ENCODE data around the gene NAP1L5.

Gene NAP1L5

GRCh38 chr4:88724406-88724805, 26.8 kb upstream of the NAP1L5 start:
- Histone ChIP-seq H3K9ac (ENCODE audit: low read depth in 1 of 2, low read length in 2 of 2) (no peak overlapping the region), H3K27me3 (ENCODE audit: control insufficient read depth in 1 of 2, insufficient read depth in 2 of 2, low read length in 2 of 2) (no peaks in the 10 kb centered on the region), H3K9me3 (ENCODE audit: control insufficient read depth in 1 of 2, low read length in 2 of 2) (no peaks in the 10 kb centered on the region), H3K4me3 (ENCODE audit: low read depth in 1 of 2, low read length in 2 of 2) (no peak overlapping the region), H3K36me3 (ENCODE audit: control insufficient read depth in 1 of 2, insufficient read depth in 2 of 2, low read length in 2 of 2) (peaks cover 44 to 61% of the 10 kb centered on the region in 2 donors), H3K4me1 (ENCODE audit: control insufficient read depth in 1 of 2, insufficient read depth in 2 of 2, low read length in 2 of 2) (no peaks in the 10 kb centered on the region), H3K27ac (ENCODE audit: low read depth, low read length) (no peak overlapping the region)

GRCh38 chr4:88722828-88723227, 25.2 kb upstream of the NAP1L5 start:
- Histone ChIP-seq H3K9ac (ENCODE audit: low read depth in 1 of 2, low read length in 2 of 2) (no peak overlapping the region), H3K27ac (ENCODE audit: low read depth, low read length) (no peak overlapping the region), H3K27me3 (ENCODE audit: control insufficient read depth in 1 of 2, insufficient read depth in 2 of 2, low read length in 2 of 2) (no peaks in the 10 kb centered on the region), H3K4me3 (ENCODE audit: low read depth in 1 of 2, low read length in 2 of 2) (no peak overlapping the region), H3K4me1 (ENCODE audit: control insufficient read depth in 1 of 2, insufficient read depth in 2 of 2, low read length in 2 of 2) (no peaks in the 10 kb centered on the region), H3K36me3 (ENCODE audit: control insufficient read depth in 1 of 2, insufficient read depth in 2 of 2, low read length in 2 of 2) (peaks cover 42 to 54% of the 10 kb centered on the region in 2 donors), H3K9me3 (ENCODE audit: control insufficient read depth in 1 of 2, low read length in 2 of 2) (no peaks in the 10 kb centered on the region)

- Histone ChIP-seq H3K27ac (ENCODE audit: low read depth, low read length) (no peak overlapping the region), H3K4me3 (ENCODE audit: low read depth in 1 of 2, low read length in 2 of 2) (no peak overlapping the region), H3K9ac (ENCODE audit: low read depth in 1 of 2, low read length in 2 of 2) (no peak overlapping the region), H3K4me1 (ENCODE audit: control insufficient read depth in 1 of 2, insufficient read depth in 2 of 2, low read length in 2 of 2) (no peaks in the 10 kb centered on the region), H3K27me3 (ENCODE audit: control insufficient read depth in 1 of 2, insufficient read depth in 2 of 2, low read length in 2 of 2) (no peaks in the 10 kb centered on the region), H3K9me3 (ENCODE audit: control insufficient read depth in 1 of 2, low read length in 2 of 2) (peaks cover 2 to 3% of the 10 kb centered on the region in 2 donors), H3K36me3 (ENCODE audit: control insufficient read depth in 1 of 2, insufficient read depth in 2 of 2, low read length in 2 of 2) (peaks cover 41 to 53% of the 10 kb centered on the region in 2 donors)
These were observed 24.7 kb upstream of the NAP1L5 start for GRCh38 chr4:88722276-88722780.

DNA sequence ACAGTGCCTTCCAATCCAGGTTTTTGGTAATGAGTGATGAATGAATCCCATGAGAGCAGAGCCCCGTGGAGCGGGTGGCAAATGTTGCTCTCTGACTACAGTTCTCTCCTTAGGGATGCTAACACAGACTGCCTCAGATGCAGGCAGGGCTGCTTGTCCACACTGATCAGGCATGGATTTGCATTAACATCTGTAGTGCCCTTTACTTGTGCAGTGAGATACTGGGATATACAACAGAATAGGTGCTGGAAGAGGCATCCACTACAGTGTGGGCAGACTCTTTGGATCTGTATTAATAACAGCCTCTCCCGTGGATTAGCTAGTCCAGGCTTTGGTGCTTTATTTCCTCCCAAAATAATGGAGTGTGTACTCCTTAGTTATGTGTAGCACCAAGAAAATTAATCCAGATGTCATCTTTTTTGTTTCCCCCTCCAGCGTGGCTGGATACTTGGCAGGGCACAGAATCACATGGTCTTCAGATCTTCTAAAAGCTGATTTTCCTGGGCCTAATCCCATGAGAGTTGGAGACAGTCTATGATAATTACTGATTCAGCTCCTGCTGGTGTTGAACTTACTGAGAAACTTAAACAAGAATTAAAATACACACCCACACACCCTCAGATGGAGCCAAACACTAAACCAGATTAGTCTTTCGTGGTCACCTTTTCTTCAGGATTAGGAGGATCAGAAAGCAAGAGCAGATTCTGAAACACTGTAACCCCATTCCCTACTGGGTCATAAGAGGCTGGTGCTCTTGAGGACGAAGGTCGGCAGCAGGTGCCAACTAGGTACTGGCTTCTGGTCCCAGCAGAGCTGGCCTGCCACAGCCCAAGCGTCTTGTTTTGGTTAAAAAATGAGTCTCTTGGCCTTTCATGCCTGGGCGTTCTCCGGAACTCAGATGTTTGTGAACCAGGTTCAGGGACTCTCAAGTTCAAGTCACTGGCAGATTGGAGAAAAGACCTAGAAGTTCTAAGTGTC, 23.1 kb upstream of the NAP1L5 start:
- no peak overlapping the region for H3K27ac ChIP-seq (ENCODE audit: low read depth, low read length)
- H3K4me1 ChIP-seq (ENCODE audit: control insufficient read depth in 1 of 2, insufficient read depth in 2 of 2, low read length in 2 of 2), result no peaks in the 10 kb centered on the region
- H3K36me3 ChIP-seq (ENCODE audit: control insufficient read depth in 1 of 2, insufficient read depth in 2 of 2, low read length in 2 of 2), result peaks cover 37 to 48% of the 10 kb centered on the region in 2 donors

DNA sequence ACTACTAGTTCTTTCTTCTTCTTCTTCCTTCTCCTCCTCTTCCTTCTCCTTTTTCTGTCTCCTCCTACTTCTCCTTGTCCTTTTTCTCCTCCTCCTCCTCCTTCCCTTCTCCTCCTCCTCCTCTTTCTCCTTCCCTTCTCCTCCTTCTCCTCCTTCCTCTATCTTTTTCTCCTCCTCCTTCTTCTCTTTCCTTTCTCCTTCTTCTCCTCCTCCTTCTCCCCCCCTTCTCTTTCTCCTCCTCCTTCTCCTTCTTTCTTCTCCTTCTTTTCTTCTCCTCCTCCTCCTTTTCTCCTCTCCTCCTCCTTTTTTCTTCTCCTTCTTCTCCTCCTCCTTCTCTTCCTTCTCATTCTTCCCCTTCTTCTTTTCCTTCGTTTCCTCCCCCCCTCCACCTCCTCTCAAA, 21.8 kb upstream of the NAP1L5 start:
- H3K9me3 ChIP-seq (ENCODE audit: control insufficient read depth in 1 of 2, low read length in 2 of 2), result peaks cover 6 to 9% of the 10 kb centered on the region in 2 donors
- H3K4me3 ChIP-seq (ENCODE audit: low read depth in 1 of 2, low read length in 2 of 2), result no peak overlapping the region
- no peak overlapping the region for H3K27ac ChIP-seq (ENCODE audit: low read depth, low read length)
- H3K36me3 ChIP-seq (ENCODE audit: control insufficient read depth in 1 of 2, insufficient read depth in 2 of 2, low read length in 2 of 2), result peaks cover 31 to 41% of the 10 kb centered on the region in 2 donors
- H3K9ac ChIP-seq (ENCODE audit: low read depth in 1 of 2, low read length in 2 of 2), result no peak overlapping the region
- H3K27me3 ChIP-seq (ENCODE audit: control insufficient read depth in 1 of 2, insufficient read depth in 2 of 2, low read length in 2 of 2), result no peaks in the 10 kb centered on the region
- H3K4me1 ChIP-seq (ENCODE audit: control insufficient read depth in 1 of 2, insufficient read depth in 2 of 2, low read length in 2 of 2), result no peaks in the 10 kb centered on the region

More for the DNA sequence above, 23.1 kb upstream of the NAP1L5 start:
- peaks cover 6 to 9% of the 10 kb centered on the region in 2 donors for H3K9me3 ChIP-seq (ENCODE audit: control insufficient read depth in 1 of 2, low read length in 2 of 2)
- no peak overlapping the region for H3K4me3 ChIP-seq (ENCODE audit: low read depth in 1 of 2, low read length in 2 of 2)
- H3K9ac ChIP-seq (ENCODE audit: low read depth in 1 of 2, low read length in 2 of 2), result no peak overlapping the region
- H3K27me3 ChIP-seq (ENCODE audit: control insufficient read depth in 1 of 2, insufficient read depth in 2 of 2, low read length in 2 of 2), result no peaks in the 10 kb centered on the region

- peaks cover 22 to 31% of the 10 kb centered on the region in 2 donors for H3K36me3 ChIP-seq (ENCODE audit: control insufficient read depth in 1 of 2, insufficient read depth in 2 of 2, low read length in 2 of 2)
- H3K9ac ChIP-seq (ENCODE audit: low read depth in 1 of 2, low read length in 2 of 2), result no peak overlapping the region
- peaks cover 6 to 9% of the 10 kb centered on the region in 2 donors for H3K9me3 ChIP-seq (ENCODE audit: control insufficient read depth in 1 of 2, low read length in 2 of 2)
- no peak overlapping the region for H3K27ac ChIP-seq (ENCODE audit: low read depth, low read length)
- no peaks in the 10 kb centered on the region for H3K4me1 ChIP-seq (ENCODE audit: control insufficient read depth in 1 of 2, insufficient read depth in 2 of 2, low read length in 2 of 2)
- H3K4me3 ChIP-seq (ENCODE audit: low read depth in 1 of 2, low read length in 2 of 2), result no peak overlapping the region
- H3K27me3 ChIP-seq (ENCODE audit: control insufficient read depth in 1 of 2, insufficient read depth in 2 of 2, low read length in 2 of 2), result no peaks in the 10 kb centered on the region
These were observed 20.5 kb upstream of the NAP1L5 start for GRCh38 chr4:88718098-88718497.

- Histone ChIP-seq H3K4me1 (ENCODE audit: control insufficient read depth in 1 of 2, insufficient read depth in 2 of 2, low read length in 2 of 2) (no peaks in the 10 kb centered on the region), H3K36me3 (ENCODE audit: control insufficient read depth in 1 of 2, insufficient read depth in 2 of 2, low read length in 2 of 2) (peaks cover 15 to 29% of the 10 kb centered on the region in 2 donors), H3K9ac (ENCODE audit: low read depth in 1 of 2, low read length in 2 of 2) (no peak overlapping the region), H3K27me3 (ENCODE audit: control insufficient read depth in 1 of 2, insufficient read depth in 2 of 2, low read length in 2 of 2) (no peaks in the 10 kb centered on the region), H3K27ac (ENCODE audit: low read depth, low read length) (no peak overlapping the region), H3K9me3 (ENCODE audit: control insufficient read depth in 1 of 2, low read length in 2 of 2) (peaks cover 6 to 9% of the 10 kb centered on the region in 2 donors), H3K4me3 (ENCODE audit: low read depth in 1 of 2, low read length in 2 of 2) (no peak overlapping the region)
These were observed 16.2 kb upstream of the NAP1L5 start for GRCh38 chr4:88713782-88714181.

- H3K27me3 ChIP-seq (ENCODE audit: control insufficient read depth in 1 of 2, insufficient read depth in 2 of 2, low read length in 2 of 2), result no peaks in the 10 kb centered on the region
- no peak overlapping the region for H3K27ac ChIP-seq (ENCODE audit: low read depth, low read length)
- no peak overlapping the region for H3K4me3 ChIP-seq (ENCODE audit: low read depth in 1 of 2, low read length in 2 of 2)
- peaks cover 4 to 35% of the 10 kb centered on the region in 2 donors for H3K36me3 ChIP-seq (ENCODE audit: control insufficient read depth in 1 of 2, insufficient read depth in 2 of 2, low read length in 2 of 2)
- H3K9ac ChIP-seq (ENCODE audit: low read depth in 1 of 2, low read length in 2 of 2), result no peak overlapping the region
- no peaks in the 10 kb centered on the region for H3K9me3 ChIP-seq (ENCODE audit: control insufficient read depth in 1 of 2, low read length in 2 of 2)
- H3K4me1 ChIP-seq (ENCODE audit: control insufficient read depth in 1 of 2, insufficient read depth in 2 of 2, low read length in 2 of 2), result no peaks in the 10 kb centered on the region
These were observed 12.4 kb upstream of the NAP1L5 start for GRCh38 chr4:88709989-88710388.

GRCh38 chr4:88706574-88706973, 8.9 kb upstream of the NAP1L5 start:
- no peaks in the 10 kb centered on the region for H3K9me3 ChIP-seq (ENCODE audit: control insufficient read depth in 1 of 2, low read length in 2 of 2)
- no peak overlapping the region for H3K4me3 ChIP-seq (ENCODE audit: low read depth in 1 of 2, low read length in 2 of 2)
- no peaks in the 10 kb centered on the region for H3K4me1 ChIP-seq (ENCODE audit: control insufficient read depth in 1 of 2, insufficient read depth in 2 of 2, low read length in 2 of 2)
- H3K27me3 ChIP-seq (ENCODE audit: control insufficient read depth in 1 of 2, insufficient read depth in 2 of 2, low read length in 2 of 2), result no peaks in the 10 kb centered on the region
- H3K36me3 ChIP-seq (ENCODE audit: control insufficient read depth in 1 of 2, insufficient read depth in 2 of 2, low read length in 2 of 2), result peaks cover 9 to 39% of the 10 kb centered on the region in 2 donors
- no peak overlapping the region for H3K9ac ChIP-seq (ENCODE audit: low read depth in 1 of 2, low read length in 2 of 2)
- no peak overlapping the region for H3K27ac ChIP-seq (ENCODE audit: low read depth, low read length)

GRCh38 chr4:88705805-88706492, 8.3 kb upstream of the NAP1L5 start:
- no peaks in the 10 kb centered on the region for H3K4me1 ChIP-seq (ENCODE audit: control insufficient read depth in 1 of 2, insufficient read depth in 2 of 2, low read length in 2 of 2)
- H3K27me3 ChIP-seq (ENCODE audit: control insufficient read depth in 1 of 2, insufficient read depth in 2 of 2, low read length in 2 of 2), result no peaks in the 10 kb centered on the region
- peaks cover 9 to 38% of the 10 kb centered on the region in 2 donors for H3K36me3 ChIP-seq (ENCODE audit: control insufficient read depth in 1 of 2, insufficient read depth in 2 of 2, low read length in 2 of 2)
- no peak overlapping the region for H3K27ac ChIP-seq (ENCODE audit: low read depth, low read length)
- no peak overlapping the region for H3K9ac ChIP-seq (ENCODE audit: low read depth in 1 of 2, low read length in 2 of 2)
- H3K9me3 ChIP-seq (ENCODE audit: control insufficient read depth in 1 of 2, low read length in 2 of 2), result no peaks in the 10 kb centered on the region
- H3K4me3 ChIP-seq (ENCODE audit: low read depth in 1 of 2, low read length in 2 of 2), result no peak overlapping the region
